GM23338 (cell line): ENCODE results near the gene MPV17L.

ENCODE experiments used
- CREB1 ChIP-seq: fragments of 250-450 bp; sonication (Bioruptor Pico); IDR thresholded peaks from 2 replicates; pipeline ENCODE4 v1.5.0; 2020; ENCODE audit warnings: low read depth, mild to moderate bottlenecking, moderate library complexity
- EZH2 ChIP-seq: fragments of 200-600 bp; sonication (generic); IDR thresholded peaks from one replicate; pipeline ENCODE4 v1.8.0; 2017; ENCODE audit warnings: antibody characterized with exemption, mild to moderate bottlenecking, low read depth; ENCODE audit not compliant: unreplicated experiment
- EZH2phosphoT487 ChIP-seq: fragments of 200-600 bp; sonication (generic); IDR thresholded peaks from one replicate; pipeline ENCODE4 v1.8.1; 2018; ENCODE audit warnings: antibody characterized with exemption; ENCODE audit not compliant: unreplicated experiment
- JUNB ChIP-seq: IDR thresholded peaks from one replicate; pipeline ENCODE4 v1.6.1; 2016; ENCODE audit warnings: antibody characterized with exemption; ENCODE audit not compliant: unreplicated experiment
- NANOG ChIP-seq: IDR thresholded peaks from 2 replicates; pipeline ENCODE4 v1.6.1; 2016; ENCODE audit warnings: antibody characterized with exemption, borderline replicate concordance
- POLR2AphosphoS5 ChIP-seq: IDR thresholded peaks from 2 replicates; pipeline ENCODE4 v1.6.1; 2016; ENCODE audit warnings: antibody characterized with exemption, low read depth
- TF ChIP-seq, protein P1 (sequence below), 2 experiments: fragments of 200-600 bp in 1 of 2; sonication (generic) in 1 of 2; conservative IDR thresholded peaks; 2 replicates each; pipeline versions ENCODE4 v1.5.1 to v1.6.1; 2016 to 2017; ENCODE audit warnings: antibody characterized with exemption in 2 of 2, low read depth in 2 of 2, mild to moderate bottlenecking in 2 of 2, moderate library complexity in 1 of 2

- TF ChIP-seq POLR2AphosphoS5 (no peak), EZH2phosphoT487 (no peak), EZH2 (no peak), CREB1 (CRISPR knock-in tag) (no peak), NANOG (no peak), JUNB (no peak)
- TF ChIP-seq, protein P1, sequence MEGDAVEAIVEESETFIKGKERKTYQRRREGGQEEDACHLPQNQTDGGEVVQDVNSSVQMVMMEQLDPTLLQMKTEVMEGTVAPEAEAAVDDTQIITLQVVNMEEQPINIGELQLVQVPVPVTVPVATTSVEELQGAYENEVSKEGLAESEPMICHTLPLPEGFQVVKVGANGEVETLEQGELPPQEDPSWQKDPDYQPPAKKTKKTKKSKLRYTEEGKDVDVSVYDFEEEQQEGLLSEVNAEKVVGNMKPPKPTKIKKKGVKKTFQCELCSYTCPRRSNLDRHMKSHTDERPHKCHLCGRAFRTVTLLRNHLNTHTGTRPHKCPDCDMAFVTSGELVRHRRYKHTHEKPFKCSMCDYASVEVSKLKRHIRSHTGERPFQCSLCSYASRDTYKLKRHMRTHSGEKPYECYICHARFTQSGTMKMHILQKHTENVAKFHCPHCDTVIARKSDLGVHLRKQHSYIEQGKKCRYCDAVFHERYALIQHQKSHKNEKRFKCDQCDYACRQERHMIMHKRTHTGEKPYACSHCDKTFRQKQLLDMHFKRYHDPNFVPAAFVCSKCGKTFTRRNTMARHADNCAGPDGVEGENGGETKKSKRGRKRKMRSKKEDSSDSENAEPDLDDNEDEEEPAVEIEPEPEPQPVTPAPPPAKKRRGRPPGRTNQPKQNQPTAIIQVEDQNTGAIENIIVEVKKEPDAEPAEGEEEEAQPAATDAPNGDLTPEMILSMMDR (conservative IDR thresholded peaks at IDR 0.05; ENCODE audit: low read depth in 2 of 2): no peak
Measured at GRCh38 chr16:15439102-15439501, 43.5 kb downstream of the MPV17L start.
